ENCODE data around the gene TBXAS1.

GRCh38 chr7:139973101-139974050, 144.3 kb downstream of the TBXAS1 start:
- TF ChIP-seq CTCF (conservative IDR thresholded peaks at IDR 0.05; ENCODE audit: low read length) (no peak), EZH2phosphoT487 (IDR thresholded peaks at IDR 0.05; ENCODE audit: borderline replicate concordance, low read depth, low read length) (no peak)
